Activated CD8-positive, alpha-beta memory T cell treated with anti-CD3 and anti-CD28 coated beads for 24 hours (primary cell): ENCODE data around the gene IZUMO2.
"Not testable (repeated sequence)": the region's sequence is repeated elsewhere in the genome, so short reads cannot be mapped to it uniquely, and the experiment has no call there.

Experiments used
- DNase-seq: peaks from one replicate; pipeline ENCODE4 v3.0.0-alpha.2; 2020

Gene IZUMO2

DNA sequence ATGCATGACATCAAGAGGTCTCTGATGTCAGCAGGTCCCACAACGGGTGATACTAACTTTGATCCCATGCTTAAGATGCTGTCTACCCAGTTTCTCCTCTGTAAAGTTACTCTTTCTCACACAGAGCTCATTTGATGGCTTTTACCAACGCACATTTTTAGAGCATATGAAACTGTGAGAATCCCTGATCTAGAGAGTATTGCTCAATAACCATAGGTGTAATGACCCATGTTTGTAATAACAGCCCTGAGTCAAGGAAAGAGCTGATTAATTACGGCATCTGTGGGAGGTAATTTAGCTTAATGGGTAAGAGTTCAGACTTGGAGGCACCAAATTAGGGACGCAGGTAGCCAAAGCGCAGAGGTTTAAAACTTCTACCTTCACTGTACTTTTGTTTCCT lies 18.0 kb upstream of the IZUMO2 start:
- DNase-seq = no peak

DNA sequence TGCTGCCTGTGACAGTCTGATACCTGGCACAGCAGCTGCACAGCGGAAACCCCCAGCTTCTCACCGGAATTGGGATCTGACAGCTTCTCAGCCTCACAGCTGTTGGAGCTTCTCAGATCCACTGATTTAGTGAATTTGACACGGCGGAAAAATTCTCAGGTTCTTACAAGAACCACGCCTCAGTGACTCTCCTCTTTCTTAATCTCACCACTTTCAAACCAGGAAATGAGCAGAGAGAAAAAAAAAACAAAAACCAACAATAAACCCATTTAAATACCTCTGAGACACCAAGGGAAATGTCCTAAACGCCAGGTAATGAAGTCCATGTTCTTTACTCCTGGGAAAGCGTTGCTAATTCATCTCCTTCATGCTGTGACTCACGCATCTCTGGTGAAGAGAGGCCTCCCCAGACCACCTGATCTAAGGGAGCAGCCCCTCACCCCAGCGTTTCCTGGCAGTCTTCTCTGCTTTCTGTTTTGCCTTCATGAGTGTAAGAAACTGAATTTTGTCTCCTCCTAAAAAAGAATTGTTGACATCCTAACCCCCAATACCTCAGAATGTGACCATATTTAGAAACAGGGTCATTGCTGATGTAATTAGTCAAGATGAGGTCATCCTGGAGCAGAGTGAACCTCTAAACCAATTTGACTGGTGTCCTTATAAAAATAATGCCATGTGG lies 15.9 kb upstream of the IZUMO2 start:
- DNase-seq = no peak

DNA sequence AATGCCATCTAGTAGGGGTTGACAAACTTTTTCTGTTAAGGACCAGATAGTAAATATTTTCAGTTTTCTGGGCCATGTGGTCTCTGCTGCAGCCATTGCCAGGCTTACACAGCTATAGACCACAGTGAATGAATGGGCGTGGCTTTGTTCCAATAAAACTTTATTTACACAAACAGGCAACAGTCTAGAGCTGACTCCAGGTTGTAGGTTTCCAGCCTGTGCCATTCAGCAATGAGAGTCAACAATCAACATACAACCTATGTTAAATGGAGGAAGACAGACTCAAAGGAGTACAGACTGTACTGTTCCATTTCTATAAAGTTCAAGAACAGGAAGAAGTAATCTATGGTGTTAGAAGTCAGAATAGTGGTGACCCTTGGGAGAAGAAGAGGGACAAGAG lies 15.2 kb upstream of the IZUMO2 start:
- no peak for DNase-seq

DNA sequence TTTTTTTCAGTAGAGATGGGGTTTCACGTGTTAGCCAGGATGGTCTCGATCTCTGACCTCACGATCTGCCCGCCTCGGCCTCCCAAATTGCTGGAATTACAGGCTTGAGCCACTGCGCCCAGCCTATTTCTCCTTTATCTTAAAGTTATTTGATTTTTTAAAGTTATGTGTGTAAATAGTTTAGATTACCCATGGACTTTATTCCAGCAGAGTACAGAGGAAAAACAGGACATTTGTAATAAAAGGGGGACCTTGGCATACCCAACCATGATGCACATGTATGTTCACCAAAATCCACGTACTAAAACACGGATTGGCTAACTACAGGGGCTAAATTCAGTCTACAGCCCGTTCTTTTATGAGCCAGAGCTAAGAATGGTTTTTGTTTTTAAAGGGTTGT lies 13.7 kb upstream of the IZUMO2 start:
- DNase-seq = no peak

DNA sequence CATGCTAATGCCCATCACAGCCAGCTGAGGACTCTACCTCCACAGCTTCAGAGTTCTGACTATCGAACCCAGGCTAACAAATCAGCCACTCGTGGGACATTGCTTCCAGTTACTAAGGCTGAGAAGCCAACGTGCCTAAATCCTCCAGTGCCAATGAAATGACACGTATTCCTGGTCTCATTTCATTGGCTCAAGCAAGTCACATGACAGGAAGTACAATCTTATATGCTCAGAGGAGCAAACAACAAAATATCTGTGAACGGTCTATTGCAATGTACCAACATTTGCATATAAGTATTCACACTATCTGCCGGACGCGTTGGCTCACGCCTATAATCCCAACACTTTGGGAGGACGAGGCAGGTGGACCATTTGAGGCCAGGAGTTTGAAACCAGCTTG lies 12.8 kb upstream of the IZUMO2 start:
- DNase-seq = no peak

DNA sequence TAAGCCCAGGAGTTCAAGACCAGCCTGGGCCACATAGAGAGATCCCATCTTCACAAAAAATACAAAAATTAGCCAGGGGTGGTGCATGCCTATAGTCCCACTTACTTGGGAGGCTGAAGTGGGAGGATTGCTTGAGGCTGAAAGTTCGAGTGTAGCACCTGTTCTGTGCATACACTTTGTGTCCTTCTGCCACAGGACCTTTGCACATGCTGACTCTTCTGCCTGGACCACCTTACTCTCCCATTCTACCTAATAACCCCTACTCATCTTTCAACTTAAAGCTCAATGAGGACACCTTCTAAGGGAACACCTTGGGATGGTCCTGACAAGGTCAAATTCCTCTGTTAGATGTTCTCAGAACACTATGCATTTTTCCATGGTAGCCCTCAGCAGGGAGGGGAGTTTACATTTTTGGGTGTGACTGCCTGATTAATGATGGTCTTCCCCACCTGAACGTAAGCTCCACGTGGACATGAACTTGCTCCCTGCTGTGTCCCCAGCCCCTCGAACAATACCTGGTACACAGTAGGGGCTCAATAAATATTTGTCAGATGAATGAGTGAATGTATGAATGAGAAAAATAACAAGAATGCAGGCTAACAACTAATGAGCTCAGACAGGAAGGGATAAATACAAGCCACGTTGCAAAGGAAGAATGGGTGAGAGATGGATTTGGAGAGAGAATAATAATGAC lies 11.2 kb upstream of the IZUMO2 start:
- DNase-seq = no peak

DNA sequence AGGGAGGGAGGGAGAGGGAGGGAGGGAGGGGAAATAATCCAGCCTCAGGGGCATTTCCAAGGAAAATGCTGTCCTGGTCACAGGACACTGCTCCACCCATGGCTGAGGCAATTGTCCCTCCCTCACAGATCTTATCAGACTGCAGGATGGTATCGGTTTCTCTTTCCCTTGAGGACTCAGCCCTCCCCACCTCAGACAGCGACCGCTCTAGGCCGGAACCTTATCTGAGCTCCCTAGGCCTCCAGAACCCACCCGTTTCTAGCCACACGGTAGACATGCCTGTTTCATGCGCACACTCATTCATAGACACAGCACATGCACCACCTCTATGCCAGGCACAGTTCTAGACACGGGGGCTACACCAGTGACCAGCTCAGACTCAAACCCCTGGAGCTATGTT lies 10.0 kb upstream of the IZUMO2 start:
- no peak for DNase-seq

DNA sequence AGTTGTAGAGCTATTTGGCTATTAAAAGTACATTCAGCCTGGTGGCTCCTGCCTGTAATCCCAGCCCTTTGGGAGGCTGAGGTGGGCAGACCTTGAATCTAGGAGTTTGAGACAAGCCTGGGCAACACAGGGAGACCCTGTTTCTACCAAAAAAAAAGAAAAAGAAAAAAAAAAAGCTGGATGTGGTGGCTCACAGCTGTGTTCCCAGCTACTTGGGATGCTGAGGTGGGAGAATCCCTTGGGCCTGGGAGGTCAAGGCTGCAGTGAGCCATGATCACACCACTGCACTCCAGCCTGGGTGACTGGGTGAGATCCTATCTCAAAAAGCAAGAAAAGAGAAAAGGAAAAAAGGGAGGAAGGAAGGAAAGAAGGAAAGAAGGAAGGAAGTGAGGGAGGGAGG lies 9.6 kb upstream of the IZUMO2 start:
- DNase-seq = no peak

DNA sequence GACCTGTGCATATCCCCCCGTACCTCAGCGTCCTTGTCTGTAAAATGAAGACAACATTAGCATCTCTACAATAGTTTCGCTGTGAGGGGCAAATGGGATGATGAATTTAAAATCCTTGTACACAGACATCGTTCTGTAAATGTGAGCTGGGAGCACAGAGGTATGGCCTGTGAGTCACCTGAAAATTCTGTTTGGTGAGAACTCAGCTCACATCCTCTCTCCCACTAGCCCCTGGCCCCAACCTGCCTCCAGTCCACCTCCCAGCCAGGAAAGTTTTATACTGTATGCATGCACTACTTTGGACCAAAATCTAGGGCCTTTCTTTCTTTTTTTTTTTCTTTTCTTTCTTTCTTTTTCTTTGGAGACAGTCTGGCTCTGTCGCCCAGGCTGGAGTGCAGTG lies 8.7 kb upstream of the IZUMO2 start:
- no peak for DNase-seq

DNA sequence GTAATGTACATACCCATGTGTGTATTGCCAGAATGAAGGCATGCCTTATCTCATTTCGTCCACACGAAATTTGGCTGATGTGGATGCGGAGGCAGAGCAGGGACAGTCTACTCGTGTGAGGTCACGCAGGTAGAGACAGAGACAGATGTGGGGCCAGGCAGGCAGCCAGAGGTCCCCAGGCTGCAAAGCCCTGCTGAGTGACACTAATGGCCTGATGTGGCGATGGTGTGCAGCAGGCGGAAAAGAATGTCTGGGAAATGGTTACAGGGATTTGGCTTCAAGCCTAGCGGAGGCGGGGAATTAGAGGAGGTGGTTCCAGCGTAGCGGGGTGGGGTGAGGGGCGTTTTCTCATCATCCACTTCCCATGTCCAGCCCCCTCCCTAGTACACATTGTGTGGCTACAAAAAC lies 4.2 kb upstream of the IZUMO2 start:
- no peak for DNase-seq

DNA sequence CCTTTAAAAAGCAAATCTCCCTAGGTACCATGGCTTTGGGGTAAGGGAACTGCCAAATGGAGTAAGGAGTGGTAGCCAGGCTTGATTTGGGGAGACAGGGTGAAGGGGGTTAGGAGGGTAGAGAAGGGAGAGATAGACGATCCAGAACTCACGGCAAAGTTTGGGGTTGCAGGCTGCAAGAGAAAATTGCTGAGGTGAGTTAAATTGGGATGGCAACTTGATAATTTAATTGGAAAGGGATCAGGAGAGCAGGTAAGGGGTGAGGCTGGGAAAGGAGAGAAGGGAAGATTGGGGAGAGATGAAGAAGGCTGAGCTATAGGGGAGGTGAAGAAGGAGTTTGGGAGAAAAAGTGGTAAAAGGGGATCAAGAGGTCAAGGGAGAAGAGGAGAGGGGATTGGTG lies 4.0 kb downstream of the IZUMO2 start:
- no peak for DNase-seq

DNA sequence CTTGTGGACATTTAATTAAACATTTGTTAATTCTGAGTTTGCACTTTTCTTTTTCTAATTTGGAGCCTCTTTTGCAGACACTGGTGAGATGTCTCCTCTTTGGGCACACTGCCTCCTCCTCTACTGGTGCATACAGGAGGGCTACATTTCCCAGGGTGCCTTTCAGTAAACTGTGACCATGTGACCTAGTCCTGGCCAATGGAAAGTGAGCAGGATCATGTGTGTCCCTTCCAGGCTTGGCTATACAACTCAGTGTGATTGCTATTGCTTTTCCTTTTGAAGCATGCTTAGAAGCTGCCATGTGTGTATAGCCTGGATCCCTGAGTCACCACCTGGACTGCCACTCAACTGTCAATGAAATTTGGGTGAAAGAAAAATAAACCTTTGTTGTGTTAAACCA lies 4.5 kb downstream of the IZUMO2 start:
- no peak for DNase-seq

DNA sequence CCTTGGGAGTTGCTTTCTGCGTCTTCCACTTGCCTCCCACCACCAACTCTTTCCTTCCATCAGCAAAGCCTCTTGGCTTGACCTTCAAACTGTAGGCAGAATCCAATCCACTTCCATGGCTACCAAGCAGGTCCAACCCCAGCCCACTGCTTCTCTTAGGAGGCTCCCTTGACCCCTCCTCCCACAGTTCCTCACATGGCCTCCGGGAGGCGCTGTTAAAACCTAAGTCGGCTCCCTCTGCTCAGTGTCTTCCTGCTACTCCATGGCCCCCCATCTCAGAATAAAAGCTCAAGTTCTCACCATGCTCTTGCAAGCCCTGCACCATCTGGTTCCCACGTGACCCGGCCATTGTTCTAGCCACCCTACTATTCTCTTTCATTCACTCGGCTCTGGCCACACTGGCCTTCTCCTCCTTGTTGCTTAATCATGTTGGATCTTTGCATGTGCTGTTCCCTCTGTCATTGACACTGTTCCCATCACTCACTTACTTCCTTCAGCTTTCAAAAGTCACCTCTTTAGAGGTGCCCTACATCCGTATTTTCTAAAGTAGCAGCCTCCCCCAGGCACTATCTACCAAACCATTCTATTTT lies 7.5 kb downstream of the IZUMO2 start:
- no peak for DNase-seq

DNA sequence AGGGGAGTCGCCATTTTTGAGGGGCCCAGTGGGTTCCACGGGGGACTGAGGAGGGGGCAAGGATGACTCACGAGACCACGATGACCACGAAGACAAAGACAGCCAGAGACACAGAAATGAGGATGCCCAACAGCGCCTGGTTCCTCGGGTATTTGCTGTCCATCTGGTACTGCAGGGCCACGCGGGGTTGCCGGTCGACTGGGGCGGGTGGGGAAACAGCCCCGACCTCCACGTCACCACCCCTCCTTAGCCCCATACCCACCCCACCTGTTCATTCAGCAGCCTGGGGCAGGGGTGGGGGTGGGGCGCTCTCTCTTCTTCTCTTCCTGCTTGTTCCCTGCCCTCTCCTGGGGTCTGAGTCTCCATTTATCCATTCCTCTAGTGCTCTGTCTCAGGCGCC lies 8.6 kb downstream of the IZUMO2 start:
- DNase-seq = no peak

DNA sequence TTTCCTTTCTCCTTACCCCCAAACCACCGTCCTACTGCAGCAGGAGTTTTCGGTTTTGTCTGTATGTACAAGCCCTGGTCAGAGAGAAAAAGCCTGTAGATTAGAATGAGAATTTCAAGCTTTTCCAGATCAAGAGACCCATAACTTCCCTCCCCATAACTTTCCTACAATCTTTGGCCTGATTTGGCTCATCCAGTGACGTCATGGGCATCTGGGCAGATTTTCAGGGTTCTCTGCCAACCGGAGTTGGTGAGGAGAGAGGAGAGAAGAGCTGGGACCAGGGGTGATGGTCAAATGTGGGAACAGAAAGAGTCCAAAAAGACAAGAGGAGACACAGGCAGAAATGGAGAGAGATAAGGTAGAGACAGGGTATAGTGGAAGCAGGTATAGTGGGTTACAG lies 10.5 kb downstream of the IZUMO2 start:
- DNase-seq = no peak

DNA sequence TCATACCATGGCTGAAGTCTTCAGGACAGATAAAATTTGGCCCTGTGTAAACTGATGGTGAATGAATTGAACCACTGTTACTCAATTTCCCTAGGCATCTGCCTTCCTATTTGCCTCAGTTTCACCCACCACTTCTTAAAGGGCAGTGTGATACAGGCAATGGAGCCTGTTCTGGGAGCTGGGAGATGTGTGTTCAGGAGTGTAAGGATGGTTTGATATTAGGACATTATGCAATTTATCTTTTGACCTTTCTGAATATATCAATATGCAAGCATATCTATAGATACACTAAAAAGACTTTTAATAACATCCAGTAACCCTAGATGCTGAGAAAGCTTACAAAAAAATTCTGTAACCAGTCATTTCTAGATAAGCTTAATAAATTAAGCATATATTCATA lies 14.6 kb downstream of the IZUMO2 start:
- DNase-seq = no peak

DNA sequence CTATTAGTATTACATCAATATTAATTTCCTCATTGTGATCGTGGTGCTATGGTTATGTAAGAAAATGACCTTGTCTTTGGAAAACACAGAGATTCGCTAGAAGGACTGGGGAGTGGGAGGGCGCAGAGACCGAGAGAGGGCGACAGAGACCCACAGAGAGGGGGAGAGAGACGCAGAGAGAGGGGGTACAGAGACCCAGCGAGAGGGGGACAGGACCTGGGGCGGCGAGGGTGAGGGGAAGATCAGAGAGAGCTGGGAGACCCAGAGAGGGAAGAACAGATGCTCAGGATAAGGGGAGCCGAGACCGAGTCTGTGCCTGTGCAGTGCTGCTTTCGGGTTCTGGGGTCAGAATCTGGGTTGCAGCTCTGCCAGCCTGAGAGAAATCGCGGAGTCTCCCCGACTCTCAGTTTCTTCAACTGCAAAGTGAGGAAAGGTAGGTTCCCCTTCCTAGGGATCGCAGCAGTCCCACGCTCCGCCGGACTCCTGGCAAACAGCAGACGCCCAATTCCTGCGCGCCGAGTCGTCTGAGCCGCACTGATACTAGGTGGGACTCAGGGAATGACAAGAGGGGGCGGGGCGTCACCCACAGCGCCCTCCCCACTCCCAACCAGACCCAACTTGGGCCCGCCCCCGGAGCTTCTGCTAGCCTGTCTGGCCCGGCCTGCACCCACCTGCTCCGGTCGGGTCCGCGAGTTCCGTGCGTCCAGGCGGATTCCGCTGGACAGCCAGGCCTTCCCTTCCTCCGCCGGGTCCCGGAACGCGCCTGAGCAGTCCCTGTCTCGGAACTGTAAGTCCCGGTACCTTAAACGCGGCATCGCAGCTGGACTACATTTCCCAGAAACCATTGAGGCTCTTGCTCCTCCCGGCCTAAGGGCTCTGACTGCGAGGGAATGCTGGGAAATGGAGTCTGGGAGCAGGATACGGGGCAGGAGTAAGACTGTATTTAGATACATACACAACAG lies 15.3 kb downstream of the IZUMO2 start:
- peak; percentile 89 for DNase-seq

DNA sequence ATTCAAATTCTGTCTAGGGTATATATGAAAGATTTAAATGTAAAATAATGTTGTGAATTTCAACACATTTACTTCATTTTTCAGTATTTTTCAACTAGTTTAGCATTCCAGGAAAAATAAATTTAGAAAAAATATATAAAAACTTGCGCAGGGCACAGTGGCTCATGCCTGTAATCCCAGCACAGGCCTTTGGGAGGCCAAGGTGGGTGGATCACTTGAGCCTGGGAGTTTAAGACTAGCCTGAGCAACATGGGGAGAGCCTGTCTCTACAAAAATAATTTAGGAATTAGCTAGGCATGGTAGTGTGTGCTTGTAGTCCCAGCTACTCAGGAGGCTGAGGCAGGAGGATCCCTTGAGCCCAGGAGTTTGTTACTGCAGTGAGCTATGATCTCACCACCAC lies 21.2 kb downstream of the IZUMO2 start:
- DNase-seq = not testable (repeated sequence)

DNA sequence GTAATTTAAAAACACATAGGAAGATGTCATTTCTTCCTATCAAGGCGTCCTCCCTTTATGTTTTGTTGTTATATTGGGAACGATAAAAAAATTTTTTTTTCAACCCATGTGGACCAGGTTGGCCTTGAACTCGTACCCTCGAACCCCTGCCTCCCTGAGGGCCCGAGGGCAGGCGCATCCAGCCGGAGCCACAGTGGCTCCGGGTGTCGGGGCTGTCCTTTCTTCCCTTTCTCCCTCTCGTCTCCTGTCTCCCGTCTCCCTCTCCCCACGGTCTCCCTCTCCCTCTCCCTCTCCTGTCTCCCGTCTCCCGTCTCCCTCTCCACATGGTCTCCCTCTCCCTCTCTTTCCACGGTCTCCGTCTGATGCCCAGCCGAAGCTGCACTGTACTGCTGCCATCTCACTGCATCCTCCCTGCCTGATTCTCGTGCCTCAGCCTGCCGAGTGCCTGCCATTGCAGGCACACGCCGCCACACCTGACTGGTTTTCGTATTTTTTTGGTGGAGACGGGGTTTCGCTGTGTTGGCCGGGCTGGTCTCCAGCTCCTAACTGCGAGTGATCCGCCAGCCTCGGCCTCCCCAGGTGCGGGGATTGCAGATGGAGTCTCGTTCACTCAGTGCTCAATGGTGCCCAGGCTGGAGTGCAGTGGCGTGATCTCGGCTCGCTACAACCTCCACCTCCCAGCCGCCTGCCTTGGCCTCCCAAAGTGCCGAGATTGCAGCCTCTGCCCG lies 22.8 kb downstream of the IZUMO2 start:
- DNase-seq = not testable (repeated sequence)

DNA sequence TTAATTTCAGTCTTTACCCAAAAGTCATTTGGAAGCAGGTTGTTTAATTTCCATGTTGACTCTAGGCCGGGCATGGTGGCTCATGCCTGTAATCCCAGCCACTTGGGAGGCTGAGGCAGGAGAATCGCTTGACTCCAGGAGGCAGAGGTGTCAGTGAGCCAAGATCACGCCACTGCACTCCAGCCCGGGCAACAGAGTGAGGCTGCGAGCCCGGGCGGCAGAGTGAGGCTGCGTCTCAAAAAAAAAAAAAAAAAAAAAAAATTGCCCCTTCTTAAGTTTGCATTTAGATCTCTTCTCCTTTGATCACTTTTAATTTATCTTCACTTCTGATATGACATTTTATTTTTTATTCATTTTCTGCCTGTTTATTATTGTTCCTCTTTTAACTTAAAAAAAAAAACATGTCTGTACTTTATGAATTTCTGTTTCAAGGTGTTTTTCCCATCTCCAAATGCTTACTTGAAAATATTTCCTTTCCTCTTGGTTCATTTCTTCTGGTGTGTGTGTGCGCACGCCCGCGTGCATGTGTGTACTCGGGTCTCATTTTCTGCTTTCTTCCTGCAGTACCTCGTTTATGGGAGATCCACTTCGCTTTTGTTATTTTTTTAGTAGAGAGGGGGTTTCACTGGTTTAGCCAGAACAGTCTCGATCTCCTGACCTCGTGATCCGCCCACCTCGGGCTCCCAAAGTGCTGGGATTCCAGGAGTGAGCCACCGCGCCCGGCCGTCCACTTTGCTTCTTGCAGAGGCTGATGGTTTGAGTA lies 26.3 kb downstream of the IZUMO2 start:
- DNase-seq = not testable (repeated sequence)

DNA sequence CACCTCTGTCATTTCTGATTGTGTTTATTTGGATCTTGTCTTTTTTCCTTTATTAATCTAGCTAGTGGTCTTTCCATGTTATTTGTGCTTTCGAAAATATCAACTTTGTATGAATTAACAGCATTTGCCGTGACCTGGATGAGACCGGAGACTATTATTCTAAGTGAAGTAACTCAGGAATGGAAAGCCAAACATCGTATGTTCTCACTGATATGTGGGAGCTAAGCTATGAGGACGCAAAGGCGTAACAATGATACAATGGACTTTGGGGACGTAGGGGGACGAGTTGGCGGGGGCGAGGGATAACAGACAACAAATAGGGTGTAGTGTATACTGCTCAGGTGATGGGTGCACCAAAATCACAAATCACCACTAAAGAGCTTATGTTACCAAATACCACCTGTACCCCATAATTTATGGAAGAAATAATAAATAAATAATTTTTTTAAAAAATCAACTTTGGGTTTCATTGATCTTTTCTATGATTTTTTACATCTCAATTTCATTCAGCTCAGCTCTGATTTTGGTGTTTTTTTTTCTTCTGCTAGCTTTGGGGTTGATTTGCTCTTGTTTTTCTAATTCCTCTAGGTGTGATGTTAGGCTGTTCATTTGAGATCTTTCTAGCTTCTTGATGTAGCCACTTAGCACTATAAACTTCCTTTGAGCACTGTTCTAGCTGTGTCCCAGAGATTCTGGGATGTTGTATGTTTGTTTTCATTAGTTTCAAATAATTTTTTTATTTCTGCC lies 27.1 kb downstream of the IZUMO2 start:
- not testable (repeated sequence) for DNase-seq
